ENCODE measurements around the gene SERPINB1. TPM values are rescaled to one million over a fixed set of nuclear protein-coding genes. Genes with fewer than 3 reads are reported as not detected.

The SERPINB1 gene
- polyA plus RNA-seq, 2 of the 4 experiments (the other 2 are of a cell fraction), result 52.7 to 135 TPM

DNA sequence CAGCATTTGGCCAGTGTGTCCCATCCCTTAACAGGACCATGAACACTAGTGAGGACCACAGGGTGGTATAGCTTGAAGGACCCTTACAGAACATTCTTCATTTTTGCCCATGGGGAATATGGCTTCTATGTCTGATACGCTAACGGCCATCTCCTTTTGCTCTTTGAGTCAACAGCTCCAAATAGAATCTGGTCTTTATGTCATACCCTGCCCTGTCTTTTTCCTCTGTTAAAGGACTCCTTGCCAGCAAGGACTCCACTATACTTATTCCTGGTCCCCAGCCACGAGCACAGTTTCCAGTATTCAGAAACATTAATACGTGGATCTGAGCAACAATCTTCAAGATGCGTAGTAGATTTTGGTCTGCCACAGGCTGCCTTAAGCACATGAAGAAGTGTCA, 22.5 kb downstream of the SERPINB1 start:
- Histone ChIP-seq H3K9me3 (peaks cover 9% of the 10 kb centered on the region), H3K4me3 (no peak overlapping the region), H3K27ac (peak overlapping the region; percentile 0 to 78; a peak in 3 of 6 replicates), H3K4me2 (no peak overlapping the region), H3K4me1 (peaks cover 16% of the 10 kb centered on the region)
- FAIRE-seq (no peak), ATAC-seq (no peak), DNase-seq (ENCODE audit: low read depth in 1 of 2, low spot score in 1 of 2) (no peak)
- 83% methylated on average over 5 of the region's 5 CpGs for WGBS (ENCODE audit: missing lambda C conversion rate)
- ChIA-PET POLR2A (interaction anchor here (0.9 to 2.2 kb wide), 3 partner anchors 10 to 20 kb away, joined by 3 to 8 read pairs (median 5); no protein-coding TSS in a partner anchor), CTCF (interaction anchor here (1.1 to 1.6 kb wide), 2 partner anchors 21 to 28 kb away, joined by 3 to 4 read pairs; no protein-coding TSS in a partner anchor)
- TF ChIP-seq, protein P1, sequence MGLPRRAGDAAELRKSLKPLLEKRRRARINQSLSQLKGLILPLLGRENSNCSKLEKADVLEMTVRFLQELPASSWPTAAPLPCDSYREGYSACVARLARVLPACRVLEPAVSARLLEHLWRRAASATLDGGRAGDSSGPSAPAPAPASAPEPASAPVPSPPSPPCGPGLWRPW (IDR thresholded peaks at IDR 0.05), result no peak
- TF ChIP-seq RFX5 (IDR thresholded peaks at IDR 0.05) (no peak), POLR2AphosphoS2 (conservative IDR thresholded peaks at IDR 0.05; ENCODE audit: low read length) (no peak), CEBPB (IDR thresholded peaks at IDR 0.05) (no peak), MAFK (IDR thresholded peaks at IDR 0.05; ENCODE audit: partially characterized antibody) (no peak), MYC (IDR thresholded peaks at IDR 0.05; ENCODE audit: borderline replicate concordance, low read length) (no peak), HDAC2 (IDR thresholded peaks at IDR 0.05) (no peak), ZC3H11A (IDR thresholded peaks at IDR 0.05) (no peak)
- TF ChIP-seq, protein P2, sequence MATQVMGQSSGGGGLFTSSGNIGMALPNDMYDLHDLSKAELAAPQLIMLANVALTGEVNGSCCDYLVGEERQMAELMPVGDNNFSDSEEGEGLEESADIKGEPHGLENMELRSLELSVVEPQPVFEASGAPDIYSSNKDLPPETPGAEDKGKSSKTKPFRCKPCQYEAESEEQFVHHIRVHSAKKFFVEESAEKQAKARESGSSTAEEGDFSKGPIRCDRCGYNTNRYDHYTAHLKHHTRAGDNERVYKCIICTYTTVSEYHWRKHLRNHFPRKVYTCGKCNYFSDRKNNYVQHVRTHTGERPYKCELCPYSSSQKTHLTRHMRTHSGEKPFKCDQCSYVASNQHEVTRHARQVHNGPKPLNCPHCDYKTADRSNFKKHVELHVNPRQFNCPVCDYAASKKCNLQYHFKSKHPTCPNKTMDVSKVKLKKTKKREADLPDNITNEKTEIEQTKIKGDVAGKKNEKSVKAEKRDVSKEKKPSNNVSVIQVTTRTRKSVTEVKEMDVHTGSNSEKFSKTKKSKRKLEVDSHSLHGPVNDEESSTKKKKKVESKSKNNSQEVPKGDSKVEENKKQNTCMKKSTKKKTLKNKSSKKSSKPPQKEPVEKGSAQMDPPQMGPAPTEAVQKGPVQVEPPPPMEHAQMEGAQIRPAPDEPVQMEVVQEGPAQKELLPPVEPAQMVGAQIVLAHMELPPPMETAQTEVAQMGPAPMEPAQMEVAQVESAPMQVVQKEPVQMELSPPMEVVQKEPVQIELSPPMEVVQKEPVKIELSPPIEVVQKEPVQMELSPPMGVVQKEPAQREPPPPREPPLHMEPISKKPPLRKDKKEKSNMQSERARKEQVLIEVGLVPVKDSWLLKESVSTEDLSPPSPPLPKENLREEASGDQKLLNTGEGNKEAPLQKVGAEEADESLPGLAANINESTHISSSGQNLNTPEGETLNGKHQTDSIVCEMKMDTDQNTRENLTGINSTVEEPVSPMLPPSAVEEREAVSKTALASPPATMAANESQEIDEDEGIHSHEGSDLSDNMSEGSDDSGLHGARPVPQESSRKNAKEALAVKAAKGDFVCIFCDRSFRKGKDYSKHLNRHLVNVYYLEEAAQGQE (IDR thresholded peaks at IDR 0.05), result no peak

- POLR2A ChIA-PET, result interaction anchor here (0.9 to 2.2 kb wide), 5 partner anchors 10 to 23 kb away, joined by 3 to 8 read pairs (median 5); partner anchors contain the start of gene SERPINB1
- H3K4me3 ChIP-seq, result no peak overlapping the region
- TF ChIP-seq RNF2 (IDR thresholded peaks at IDR 0.05; ENCODE audit: borderline replicate concordance, low read depth) (no peak), FOSB (CRISPR knock-in tag; IDR thresholded peaks at IDR 0.05) (no peak)
- H3K4me1 ChIP-seq, result peaks cover 16% of the 10 kb centered on the region
- CTCF ChIA-PET, result interaction anchor here (0.7 to 1.6 kb wide), 4 partner anchors 8 to 27 kb away, joined by 3 to 4 read pairs (median 3); no protein-coding TSS in a partner anchor
- WGBS (ENCODE audit: missing lambda C conversion rate), result 69% methylated on average over 3 of the region's 3 CpGs
- H3K27ac ChIP-seq, result peak overlapping the region; percentile 61 to 78
- ATAC-seq (no peak; a peak in 1 of 6 replicates), FAIRE-seq (no peak), DNase-seq (ENCODE audit: low read depth in 1 of 2, low spot score in 1 of 2) (no peak)
- peaks cover 9% of the 10 kb centered on the region for H3K9me3 ChIP-seq
- H3K4me2 ChIP-seq, result peak overlapping the region; percentile 74
Measured at GRCh38 chr6:2818593-2818992, 23.1 kb downstream of the SERPINB1 start.

GRCh38 chr6:2817903-2818443, 23.7 kb downstream of the SERPINB1 start:
- ATAC-seq (peak; percentile 59 to 66; a peak in 5 of 6 replicates), DNase-seq (ENCODE audit: low read depth in 1 of 2, low spot score in 1 of 2) (peak in 1 of 2 experiments; percentile 24), FAIRE-seq (no peak)
- ChIA-PET CTCF (interaction anchor here (0.6 to 1.6 kb wide), 5 partner anchors 9 to 843 kb away, joined by 3 to 4 read pairs (median 3); no protein-coding TSS in a partner anchor), POLR2A (interaction anchor here (1.0 to 2.2 kb wide), 4 partner anchors 11 to 24 kb away, joined by 3 to 8 read pairs (median 6); partner anchors contain the start of gene SERPINB1)
- Histone ChIP-seq H3K9me3 (peaks cover 9% of the 10 kb centered on the region), H3K4me3 (peak overlapping the region; percentile 25; the same call in 1 of the 3 replicates), H3K4me1 (peaks cover 16% of the 10 kb centered on the region; the same call in 2 of the 3 replicates), H3K4me2 (peak overlapping the region; percentile 74), H3K27ac (peak overlapping the region; percentile 61 to 78)
- WGBS (ENCODE audit: missing lambda C conversion rate), result 15% methylated on average over 4 of the region's 4 CpGs
- TF ChIP-seq MAZ (IDR thresholded peaks at IDR 0.05; ENCODE audit: borderline replicate concordance, low read depth, low read length) (no peak), SMC3 (IDR thresholded peaks at IDR 0.05) (no peak), HOXB5 (CRISPR knock-in tag; IDR thresholded peaks at IDR 0.05) (no peak), ZSCAN20 (CRISPR knock-in tag; IDR thresholded peaks at IDR 0.05) (no peak), JUNB (IDR thresholded peaks at IDR 0.05) (no peak), HOXB13 (CRISPR knock-in tag; IDR thresholded peaks at IDR 0.05; ENCODE audit: low read depth) (no peak), HOXA7 (CRISPR knock-in tag; IDR thresholded peaks at IDR 0.05) (no peak), POLR2AphosphoS2 (conservative IDR thresholded peaks at IDR 0.05; ENCODE audit: low read length) (no peak), USF2 (IDR thresholded peaks at IDR 0.05) (no peak)
- TF ChIP-seq, protein P3, sequence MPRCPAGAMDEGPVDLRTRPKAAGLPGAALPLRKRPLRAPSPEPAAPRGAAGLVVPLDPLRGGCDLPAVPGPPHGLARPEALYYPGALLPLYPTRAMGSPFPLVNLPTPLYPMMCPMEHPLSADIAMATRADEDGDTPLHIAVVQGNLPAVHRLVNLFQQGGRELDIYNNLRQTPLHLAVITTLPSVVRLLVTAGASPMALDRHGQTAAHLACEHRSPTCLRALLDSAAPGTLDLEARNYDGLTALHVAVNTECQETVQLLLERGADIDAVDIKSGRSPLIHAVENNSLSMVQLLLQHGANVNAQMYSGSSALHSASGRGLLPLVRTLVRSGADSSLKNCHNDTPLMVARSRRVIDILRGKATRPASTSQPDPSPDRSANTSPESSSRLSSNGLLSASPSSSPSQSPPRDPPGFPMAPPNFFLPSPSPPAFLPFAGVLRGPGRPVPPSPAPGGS (IDR thresholded peaks at IDR 0.05), result no peak
- TF ChIP-seq, protein P4, sequence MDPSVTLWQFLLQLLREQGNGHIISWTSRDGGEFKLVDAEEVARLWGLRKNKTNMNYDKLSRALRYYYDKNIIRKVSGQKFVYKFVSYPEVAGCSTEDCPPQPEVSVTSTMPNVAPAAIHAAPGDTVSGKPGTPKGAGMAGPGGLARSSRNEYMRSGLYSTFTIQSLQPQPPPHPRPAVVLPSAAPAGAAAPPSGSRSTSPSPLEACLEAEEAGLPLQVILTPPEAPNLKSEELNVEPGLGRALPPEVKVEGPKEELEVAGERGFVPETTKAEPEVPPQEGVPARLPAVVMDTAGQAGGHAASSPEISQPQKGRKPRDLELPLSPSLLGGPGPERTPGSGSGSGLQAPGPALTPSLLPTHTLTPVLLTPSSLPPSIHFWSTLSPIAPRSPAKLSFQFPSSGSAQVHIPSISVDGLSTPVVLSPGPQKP (IDR thresholded peaks at IDR 0.05; ENCODE audit: low read depth, low read length), result no peak
- TF ChIP-seq, protein P1 (IDR thresholded peaks at IDR 0.05), result no peak

Measured in A549 (cell line).